Neural cell (in vitro differentiated cells): ENCODE results near the gene BLNK. TPM values are rescaled to one million over a fixed set of nuclear protein-coding genes. Genes with fewer than 3 reads are reported as not detected.

Experiments used
- H2AFZ ChIP-seq: fragments of 200-600, 300-800 bp; sonication (generic), shearing (Covaris generic); 2 replicates; pipeline ENCODE4 v1.6.0; 2014; ENCODE audit warnings: low read depth, mild to moderate bottlenecking, antibody characterized with exemption, low read length, moderate library complexity
- H3F3A ChIP-seq: fragments of 200-600 bp; shearing (Covaris generic); 2 replicates; pipeline ENCODE4 v1.6.1; 2016; ENCODE audit warnings: mild to moderate bottlenecking, moderate library complexity, mixed read lengths, antibody characterized with exemption, low read length; ENCODE audit not compliant: insufficient read depth, poor library complexity, severe bottlenecking
- H3K27ac ChIP-seq: fragments of 200-600, 300-800 bp; sonication (generic), shearing (Covaris generic); 2 replicates; pipeline ENCODE4 v1.5.1; 2014; ENCODE audit warnings: mild to moderate bottlenecking, low read length, moderate library complexity
- H3K27me3 ChIP-seq: fragments of 300-800, 200-600 bp; sonication (generic), shearing (Covaris generic); 2 replicates; pipeline ENCODE4 v1.6.0; 2014; ENCODE audit warnings: mild to moderate bottlenecking, low read depth, low read length, moderate library complexity; ENCODE audit not compliant: insufficient read depth
- H3K36me3 ChIP-seq: fragments of 300-800, 200-600 bp; sonication (generic), shearing (Covaris generic); 2 replicates; pipeline ENCODE4 v1.5.1; 2014; ENCODE audit warnings: mild to moderate bottlenecking, antibody characterized with exemption, low read length, moderate library complexity; ENCODE audit not compliant: insufficient read depth
- H3K4me2 ChIP-seq: fragments of 300-800, 200-600 bp; sonication (generic), shearing (Covaris generic); 2 replicates; pipeline ENCODE4 v1.6.0; 2014; ENCODE audit warnings: mild to moderate bottlenecking, low read length
- H3K4me3 ChIP-seq: fragments of 300-800, 200-600 bp; sonication (generic), shearing (Covaris generic); 2 replicates; pipeline ENCODE4 v1.5.1; 2014; ENCODE audit warnings: mild to moderate bottlenecking, low read length, moderate library complexity
- H3K79me2 ChIP-seq: fragments of 200-600 bp; shearing (Covaris generic); replicated peaks from 2 replicates; pipeline ENCODE4 v1.6.0; 2014; ENCODE audit warnings: mild to moderate bottlenecking, low read length, moderate library complexity; ENCODE audit not compliant: insufficient read depth
- H3K9ac ChIP-seq: fragments of 300-800, 200-600 bp; sonication (generic), shearing (Covaris generic); 2 replicates; pipeline ENCODE4 v1.6.1; 2016; ENCODE audit warnings: mild to moderate bottlenecking, low read length, mixed read lengths
- H3K9me2 ChIP-seq: fragments of 200-600 bp; shearing (Covaris generic); 2 replicates; pipeline ENCODE4 v1.6.1; 2016; ENCODE audit warnings: mild to moderate bottlenecking, low read length, mixed read lengths; ENCODE audit not compliant: insufficient read depth
- H3K9me3 ChIP-seq: fragments of 200-600, 300-800 bp; sonication (generic), shearing (Covaris generic); 2 replicates; pipeline ENCODE4 v1.6.1; 2016; ENCODE audit warnings: mild to moderate bottlenecking, mixed run types, low read length, moderate library complexity, mixed read lengths
- H4K20me1 ChIP-seq: fragments of 200-600 bp; shearing (Covaris generic); 2 replicates; pipeline ENCODE4 v1.6.1; 2016; ENCODE audit warnings: mild to moderate bottlenecking, mixed run types; ENCODE audit not compliant: insufficient read depth
- EP300 ChIP-seq: fragments of 450-650 bp; conservative IDR thresholded peaks from 2 replicates; pipeline ENCODE4 v1.6.1; 2014; ENCODE audit warnings: antibody characterized with exemption, mild to moderate bottlenecking, moderate library complexity; ENCODE audit not compliant: poor library complexity, severe bottlenecking
- EZH2 ChIP-seq: fragments of 200-600, 300-800 bp; shearing (Covaris generic), sonication (generic); IDR thresholded peaks from 2 replicates; pipeline ENCODE4 v1.6.1; 2014; ENCODE audit warnings: antibody characterized with exemption, low read length, borderline replicate concordance, mild to moderate bottlenecking; ENCODE audit not compliant: insufficient read depth, poor library complexity, severe bottlenecking
- MXI1 ChIP-seq: fragments of 450-650 bp; conservative IDR thresholded peaks from 2 replicates; pipeline ENCODE4 v1.6.1; 2014; ENCODE audit warnings: antibody characterized with exemption, mild to moderate bottlenecking; ENCODE audit not compliant: poor library complexity, severe bottlenecking
- POLR2AphosphoS5 ChIP-seq: IDR thresholded peaks from 2 replicates; pipeline ENCODE4 v1.6.1; 2012
- RAD21 ChIP-seq: fragments of 450-650 bp; conservative IDR thresholded peaks from 2 replicates; pipeline ENCODE4 v1.6.1; 2014; ENCODE audit warnings: antibody characterized with exemption, mild to moderate bottlenecking, moderate library complexity
- SMC3 ChIP-seq: fragments of 450-650 bp; conservative IDR thresholded peaks from 2 replicates; pipeline ENCODE4 v1.6.1; 2014; ENCODE audit warnings: antibody characterized with exemption, mild to moderate bottlenecking, moderate library complexity; ENCODE audit not compliant: poor library complexity
- TAF1 ChIP-seq: IDR thresholded peaks from 2 replicates; pipeline ENCODE4 v1.6.1; 2012; ENCODE audit warnings: low read depth
- polyA plus RNA-seq: library from polyadenylated mRNA; depleted of rRNA; stranded (reverse); fragments of >200 nt; gene quantifications from 2 replicates; pipeline ENCODE4 v1.2.3, GENCODE V29; 2014
- TF ChIP-seq, protein P1 (sequence below): fragments of 450-650 bp; IDR thresholded peaks from 2 replicates; pipeline ENCODE4 v1.5.1; 2014; ENCODE audit warnings: antibody characterized with exemption, mild to moderate bottlenecking, moderate library complexity; ENCODE audit not compliant: poor library complexity, severe bottlenecking
- TF ChIP-seq, protein P2 (sequence below): IDR thresholded peaks from 2 replicates; pipeline ENCODE4 v1.6.1; 2012; ENCODE audit warnings: borderline replicate concordance

Gene BLNK
- polyA plus RNA-seq, 1 donor from 2014 or later: not detected

GRCh38 chr10:96255549-96256333, 15.6 kb downstream of the BLNK start:
- H3K27ac ChIP-seq: no peak overlapping the region
- H3K4me3 ChIP-seq: no peak overlapping the region
- no peaks in the 10 kb centered on the region for H4K20me1 ChIP-seq
- no peaks in the 10 kb centered on the region for H3K36me3 ChIP-seq
- H3K27me3 ChIP-seq: no peaks in the 10 kb centered on the region
- H2AFZ ChIP-seq: no peak overlapping the region
- no peak overlapping the region for H3K9ac ChIP-seq
- H3K4me2 ChIP-seq: no peak overlapping the region
- H3K9me2 ChIP-seq: no peaks in the 10 kb centered on the region
- H3K9me3 ChIP-seq: no peaks in the 10 kb centered on the region
- TF ChIP-seq, protein P1, sequence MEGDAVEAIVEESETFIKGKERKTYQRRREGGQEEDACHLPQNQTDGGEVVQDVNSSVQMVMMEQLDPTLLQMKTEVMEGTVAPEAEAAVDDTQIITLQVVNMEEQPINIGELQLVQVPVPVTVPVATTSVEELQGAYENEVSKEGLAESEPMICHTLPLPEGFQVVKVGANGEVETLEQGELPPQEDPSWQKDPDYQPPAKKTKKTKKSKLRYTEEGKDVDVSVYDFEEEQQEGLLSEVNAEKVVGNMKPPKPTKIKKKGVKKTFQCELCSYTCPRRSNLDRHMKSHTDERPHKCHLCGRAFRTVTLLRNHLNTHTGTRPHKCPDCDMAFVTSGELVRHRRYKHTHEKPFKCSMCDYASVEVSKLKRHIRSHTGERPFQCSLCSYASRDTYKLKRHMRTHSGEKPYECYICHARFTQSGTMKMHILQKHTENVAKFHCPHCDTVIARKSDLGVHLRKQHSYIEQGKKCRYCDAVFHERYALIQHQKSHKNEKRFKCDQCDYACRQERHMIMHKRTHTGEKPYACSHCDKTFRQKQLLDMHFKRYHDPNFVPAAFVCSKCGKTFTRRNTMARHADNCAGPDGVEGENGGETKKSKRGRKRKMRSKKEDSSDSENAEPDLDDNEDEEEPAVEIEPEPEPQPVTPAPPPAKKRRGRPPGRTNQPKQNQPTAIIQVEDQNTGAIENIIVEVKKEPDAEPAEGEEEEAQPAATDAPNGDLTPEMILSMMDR: no peak
- TF ChIP-seq RAD21 (no peak), POLR2AphosphoS5 (no peak), EP300 (no peak), TAF1 (no peak), EZH2 (no peak), MXI1 (no peak), SMC3 (no peak)
- TF ChIP-seq, protein P2, sequence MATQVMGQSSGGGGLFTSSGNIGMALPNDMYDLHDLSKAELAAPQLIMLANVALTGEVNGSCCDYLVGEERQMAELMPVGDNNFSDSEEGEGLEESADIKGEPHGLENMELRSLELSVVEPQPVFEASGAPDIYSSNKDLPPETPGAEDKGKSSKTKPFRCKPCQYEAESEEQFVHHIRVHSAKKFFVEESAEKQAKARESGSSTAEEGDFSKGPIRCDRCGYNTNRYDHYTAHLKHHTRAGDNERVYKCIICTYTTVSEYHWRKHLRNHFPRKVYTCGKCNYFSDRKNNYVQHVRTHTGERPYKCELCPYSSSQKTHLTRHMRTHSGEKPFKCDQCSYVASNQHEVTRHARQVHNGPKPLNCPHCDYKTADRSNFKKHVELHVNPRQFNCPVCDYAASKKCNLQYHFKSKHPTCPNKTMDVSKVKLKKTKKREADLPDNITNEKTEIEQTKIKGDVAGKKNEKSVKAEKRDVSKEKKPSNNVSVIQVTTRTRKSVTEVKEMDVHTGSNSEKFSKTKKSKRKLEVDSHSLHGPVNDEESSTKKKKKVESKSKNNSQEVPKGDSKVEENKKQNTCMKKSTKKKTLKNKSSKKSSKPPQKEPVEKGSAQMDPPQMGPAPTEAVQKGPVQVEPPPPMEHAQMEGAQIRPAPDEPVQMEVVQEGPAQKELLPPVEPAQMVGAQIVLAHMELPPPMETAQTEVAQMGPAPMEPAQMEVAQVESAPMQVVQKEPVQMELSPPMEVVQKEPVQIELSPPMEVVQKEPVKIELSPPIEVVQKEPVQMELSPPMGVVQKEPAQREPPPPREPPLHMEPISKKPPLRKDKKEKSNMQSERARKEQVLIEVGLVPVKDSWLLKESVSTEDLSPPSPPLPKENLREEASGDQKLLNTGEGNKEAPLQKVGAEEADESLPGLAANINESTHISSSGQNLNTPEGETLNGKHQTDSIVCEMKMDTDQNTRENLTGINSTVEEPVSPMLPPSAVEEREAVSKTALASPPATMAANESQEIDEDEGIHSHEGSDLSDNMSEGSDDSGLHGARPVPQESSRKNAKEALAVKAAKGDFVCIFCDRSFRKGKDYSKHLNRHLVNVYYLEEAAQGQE: no peak
- no peaks in the 10 kb centered on the region for H3K79me2 ChIP-seq
- no peaks in the 10 kb centered on the region for H3F3A ChIP-seq

GRCh38 chr10:96254976-96255375, 16.4 kb downstream of the BLNK start:
- Histone ChIP-seq H2AFZ (no peak overlapping the region), H3K27ac (no peak overlapping the region), H3K9ac (no peak overlapping the region), H3K4me2 (no peak overlapping the region), H3K4me3 (no peak overlapping the region), H3K79me2 (no peaks in the 10 kb centered on the region), H3K9me2 (no peaks in the 10 kb centered on the region), H3K9me3 (no peaks in the 10 kb centered on the region), H3K27me3 (no peaks in the 10 kb centered on the region), H3K36me3 (no peaks in the 10 kb centered on the region), H4K20me1 (no peaks in the 10 kb centered on the region), H3F3A (no peaks in the 10 kb centered on the region)
- TF ChIP-seq POLR2AphosphoS5 (no peak), RAD21 (no peak), EP300 (no peak), TAF1 (no peak), MXI1 (no peak), SMC3 (no peak), EZH2 (no peak)
- TF ChIP-seq, protein P2: no peak
- TF ChIP-seq, protein P1: no peak
